ENCODE measurements around the gene PPP4R3B. TPM values are rescaled to one million over a fixed set of nuclear protein-coding genes. Genes with fewer than 3 reads are reported as not detected.

PPP4R3B gene
- total RNA-seq (2016; rRNA removed; fragmentation: Illumina TruSeq; extraction: Trizol) = 53.0 and 86.9 TPM in 2 replicates
- total RNA-seq (2016; cell fraction: cytosol; rRNA removed; fragmentation: Illumina TruSeq; extraction: Trizol; ENCODE audit: low read depth) = 12.4 and 12.9 TPM in 2 replicates
- 57.4 and 87.6 TPM in 2 replicates for total RNA-seq (2016; cell fraction: insoluble cytoplasmic fraction; rRNA removed; fragmentation: Illumina TruSeq; extraction: Trizol)
- 45.1 and 51.2 TPM in 2 replicates for total RNA-seq (2016; cell fraction: membrane; rRNA removed; fragmentation: Illumina TruSeq; extraction: Trizol)
- 54.9 and 55.2 TPM in 2 replicates for total RNA-seq (2016; cell fraction: nucleus; rRNA removed; fragmentation: Illumina TruSeq; extraction: Trizol)
- 19.7 and 24.2 TPM in 2 replicates for polyA plus RNA-seq (2011; rRNA removed)
- polyA plus RNA-seq (2011; cell fraction: cytosol; rRNA removed) = 10.7 and 16.7 TPM in 2 replicates
- polyA plus RNA-seq (2011; cell fraction: nucleus; rRNA removed) = 15.5 and 16.0 TPM in 2 replicates
- 39.2 and 55.6 TPM in 2 replicates for polyA plus RNA-seq (2012)
- 8.4 and 8.9 TPM in 2 replicates for polyA plus RNA-seq (2016; cell fraction: cytosol; fragmentation: Illumina TruSeq; extraction: Trizol; ENCODE audit: low read depth)
- 79.6 and 83.1 TPM in 2 replicates for polyA plus RNA-seq (2016; cell fraction: insoluble cytoplasmic fraction; fragmentation: Illumina TruSeq; extraction: Trizol; ENCODE audit: low read depth)
- 30.6 and 33.4 TPM in 2 replicates for polyA plus RNA-seq (2016; cell fraction: membrane; fragmentation: Illumina TruSeq; extraction: Trizol; ENCODE audit: low read depth)
- 61.4 and 65.8 TPM in 2 replicates for polyA plus RNA-seq (2016; cell fraction: nucleus; fragmentation: Illumina TruSeq; extraction: Trizol; ENCODE audit: insufficient read depth, low read depth)
- polyA minus RNA-seq (2011; rRNA and poly(A)+ RNA removed; ENCODE audit: low replicate concordance) = 13.3 and 14.5 TPM in 2 replicates
- 46.6 and 52.8 TPM in 2 replicates for polyA minus RNA-seq (2011; cell fraction: cytosol; rRNA and poly(A)+ RNA removed)
- polyA minus RNA-seq (2011; cell fraction: nucleus; rRNA and poly(A)+ RNA removed) = 87.9 and 91.3 TPM in 2 replicates
- percentile 93 among the genes with signal in this experiment for Bru-seq, nascent RNA
- percentile 93 among the genes with signal in this experiment for BruChase-seq, experiment 1, labeled RNA remaining after a 6-hour chase
- percentile 92 among the genes with signal in this experiment for BruChase-seq, experiment 2, labeled RNA remaining after a 2-hour chase
- long read RNA-seq, experiment 1, full-length matches to known transcripts = 2 of 43 reads
- long read RNA-seq, experiment 1, partial matches to known transcripts = 29 of 43 reads
- long read RNA-seq, experiment 1, other reads (novel, unspliced or antisense) = 12 of 43 reads
- long read RNA-seq, experiment 2, partial matches to known transcripts = 25 of 111 reads
- long read RNA-seq, experiment 2, other reads (novel, unspliced or antisense) = 86 of 111 reads

DNA sequence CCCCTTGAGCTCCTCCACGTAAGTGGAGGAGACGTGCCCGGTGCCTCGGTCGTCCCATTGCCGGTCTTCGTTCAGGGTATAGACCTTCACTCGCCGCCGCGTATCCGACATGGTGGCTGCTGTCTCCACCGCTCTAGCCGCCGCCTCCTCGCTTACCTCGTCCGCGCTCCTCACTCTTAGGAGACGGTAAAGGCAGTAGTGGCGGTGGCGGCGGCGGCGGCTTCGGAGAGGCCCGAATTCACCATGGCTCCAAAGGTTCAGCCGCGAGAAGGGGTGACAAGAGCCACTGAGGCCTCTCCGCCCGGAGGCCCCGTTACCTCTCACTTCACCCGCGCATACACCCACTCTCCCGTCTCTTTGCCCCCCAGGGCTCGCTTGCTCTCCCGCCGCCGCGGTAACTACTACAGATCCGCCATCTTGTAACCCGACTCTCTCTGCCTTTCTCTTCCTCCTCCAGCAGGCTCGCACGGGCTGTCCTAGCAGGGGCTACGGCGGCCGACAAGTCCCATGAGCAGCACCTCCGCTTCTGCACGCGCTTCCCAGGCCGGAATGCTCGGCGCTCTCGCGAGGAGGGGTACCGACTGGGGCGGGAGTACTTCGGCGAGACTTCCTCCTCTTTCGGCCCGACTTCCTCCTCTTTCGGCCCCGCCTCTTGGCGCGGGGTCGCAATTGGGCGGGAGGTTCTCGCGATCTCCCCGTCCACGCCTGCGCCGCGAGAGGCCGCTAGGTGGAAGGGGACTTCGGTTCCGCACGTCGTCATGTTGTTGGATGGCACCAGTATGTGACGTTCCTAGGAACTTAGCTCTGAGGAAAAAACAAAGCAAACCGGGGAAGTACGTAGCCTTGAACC is at the start of gene PPP4R3B:
TSS of gene PPP4R3B (minus strand) at position 448 of the 850 bp plus-strand sequence. CDS start at position 111, 337 bp downstream.
- H3K4me2 ChIP-seq (ENCODE audit: low read depth, low read length) = peak within 1 kb of the TSS; percentile 98
- intact Hi-C loops (cut with micrococcal nuclease; ENCODE audit: unreplicated experiment) = loop anchor here (5.0 kb wide), 1 partner anchor 200 kb away; the partner anchor contains the start of gene CCDC88A
- peaks cover 42% of the 10 kb centered on the region for H3K4me1 ChIP-seq (ENCODE audit: insufficient read depth, low read length)
- WGBS (ENCODE audit: low lambda C conversion rate) = under 1% methylated on average over 82 of the region's 82 CpGs
- H3K27ac ChIP-seq (ENCODE audit: extremely low read length, insufficient read depth, low read length) = peak within 1 kb of the TSS; percentile 95
- BruUV-seq (replicated peaks) = TSS peak; percentile 57
- CTCF ChIA-PET (ENCODE audit: low intra/inter-chr PET ratio, low total read pairs) = no interaction called here
- POLR2A ChIA-PET = interaction anchor here (0.6 to 2.8 kb wide), 11 partner anchors 9 to 567 kb away, joined by 3 to 20 read pairs (median 5); partner anchors contain the start of genes CFAP36 and RTN4
- peaks cover 84% of the 10 kb centered on the region for H3K79me2 ChIP-seq (ENCODE audit: insufficient read depth, low read length)
- DNase-seq (ENCODE audit: low spot score) = peak; percentile 99
- peaks cover 31% of the 10 kb centered on the region for H4K20me1 ChIP-seq (ENCODE audit: insufficient read depth, low read length)
- peak; percentile 79 for FAIRE-seq
- in situ Hi-C loops (cut with HindIII; ENCODE audit: extremely low pct_ligation_motif_present, low pct_unique_long_range_greater_than_20kb) = no loop called here
- no peaks in the 10 kb centered on the region for H3K9me3 ChIP-seq (ENCODE audit: low read length)
- peak within 1 kb of the TSS; percentile 99 for H3K9ac ChIP-seq (ENCODE audit: insufficient read depth, low read depth, low read length)
- H2AFZ ChIP-seq (ENCODE audit: low read length) = no peak within 1 kb of the TSS
- peak; percentile 89 for ATAC-seq
- H3K4me3 ChIP-seq (replicated peaks in 1 of 3; ENCODE audit: insufficient read depth in 1 of 3, low read depth in 2 of 3, low read length in 3 of 3) = peak within 1 kb of the TSS; percentile 90 to 99 (median 93)
- peaks cover 2 to 26% of the 10 kb centered on the region in 2 experiments; a peak in 4 of 5 replicates for H3K36me3 ChIP-seq (replicated peaks in 1 of 2; ENCODE audit: control insufficient read depth in 1 of 2, insufficient read depth in 2 of 2, low read length in 2 of 2)
- H3K27me3 ChIP-seq (ENCODE audit: control insufficient read depth in 1 of 2, insufficient read depth in 2 of 2, low read length in 2 of 2) = peaks cover 0 to 5% of the 10 kb centered on the region in 2 experiments; a peak in 1 of 5 replicates
- TF ChIP-seq SYNCRIP (IDR thresholded peaks at IDR 0.05; ENCODE audit: insufficient read depth, low read depth, low read length) (no peak), ZNF160 (CRISPR knock-in tag; IDR thresholded peaks at IDR 0.05) (no peak), ZNF253 (CRISPR knock-in tag; IDR thresholded peaks at IDR 0.05; ENCODE audit: borderline replicate concordance) (peak; percentile 80; the same call in 1 of the 2 replicates), MED8 (CRISPR knock-in tag; IDR thresholded peaks at IDR 0.05; ENCODE audit: insufficient replicate concordance) (peak; percentile 76), ZMYM4 (CRISPR knock-in tag; IDR thresholded peaks at IDR 0.05) (peak; percentile 100), ZNF225 (CRISPR knock-in tag; IDR thresholded peaks at IDR 0.05) (peak; percentile 93; the same call in 1 of the 2 replicates), XRCC5 (optimal IDR thresholded peaks at IDR 0.05; ENCODE audit: low read length) (peak; percentile 90), ARID4A (CRISPR knock-in tag; IDR thresholded peaks at IDR 0.05; ENCODE audit: borderline replicate concordance) (peak; percentile 98; the same call in 1 of the 2 replicates), TERF1 (CRISPR knock-in tag; IDR thresholded peaks at IDR 0.05) (no peak), SNRNP70 (IDR thresholded peaks at IDR 0.05; ENCODE audit: low read depth, low read length) (no peak), KDM4B (CRISPR knock-in tag; IDR thresholded peaks at IDR 0.05) (peak; percentile 87; the same call in 1 of the 2 replicates)
